Naive B cell (primary cell): ENCODE measurements around the gene MCTP1. TPM values are rescaled to one million over a fixed set of nuclear protein-coding genes. Genes with fewer than 3 reads are reported as not detected.

Source experiments
- ATAC-seq, 2 donors: fragments of 150-1000 bp; cut with Tn5 transposase; 2 replicates each; pipeline ENCODE4 v1.10.0; 2021; ENCODE audit warnings: low read depth in 2 of 2, mild to moderate bottlenecking in 2 of 2, moderate library complexity in 2 of 2
- DNase-seq: peaks from one replicate; pipeline ENCODE4 v3.0.0; 2022
- H3K27ac Mint-ChIP-seq, 6 donors: one replicate each; pipeline ENCODE4 v1.8.0; 2020 to 2022; ENCODE audit warnings: mild to moderate bottlenecking in 6 of 6, mixed read lengths in 6 of 6, moderate library complexity in 5 of 6, inconsistent platforms in 2 of 6
- H3K27me3 Mint-ChIP-seq, 3 donors: one replicate each; pipeline ENCODE4 v1.8.0; 2021 to 2022; ENCODE audit warnings: mixed read lengths in 3 of 3, mild to moderate bottlenecking in 1 of 3
- H3K36me3 Mint-ChIP-seq, 2 donors: one replicate each; pipeline ENCODE4 v1.8.0; 2020 to 2022; ENCODE audit warnings: mixed read lengths in 2 of 2, inconsistent platforms in 1 of 2, mild to moderate bottlenecking in 1 of 2
- H3K4me1 Mint-ChIP-seq, 3 donors: one replicate each; pipeline ENCODE4 v1.8.0; 2020 to 2022; ENCODE audit warnings: mixed read lengths in 3 of 3, inconsistent platforms in 1 of 3, mild to moderate bottlenecking in 1 of 3, moderate library complexity in 1 of 3
- H3K4me3 Mint-ChIP-seq, 8 donors: one replicate each; pipeline ENCODE4 v1.8.0; 2020 to 2022; ENCODE audit warnings: mild to moderate bottlenecking in 8 of 8, mixed read lengths in 8 of 8, moderate library complexity in 8 of 8, inconsistent platforms in 2 of 8
- H3K9me3 Mint-ChIP-seq, 7 donors: one replicate each; pipeline ENCODE4 v1.8.0; 2020 to 2022; ENCODE audit warnings: mixed read lengths in 7 of 7, mild to moderate bottlenecking in 5 of 7, inconsistent platforms in 2 of 7, moderate library complexity in 1 of 7
- polyA plus RNA-seq, 6 donors: library from polyadenylated mRNA; unstranded; fragments of 300-500 nt; fragmentation: Illumina TruSeq; gene quantifications; one replicate each; pipeline ENCODE4 v1.2.3, GENCODE V29; 2021; ENCODE audit warnings: low read depth in 6 of 6

Gene MCTP1
- polyA plus RNA-seq, 6 donors from 2014 or later, result 0.39 to 2.3 (median 0.81) TPM

DNA sequence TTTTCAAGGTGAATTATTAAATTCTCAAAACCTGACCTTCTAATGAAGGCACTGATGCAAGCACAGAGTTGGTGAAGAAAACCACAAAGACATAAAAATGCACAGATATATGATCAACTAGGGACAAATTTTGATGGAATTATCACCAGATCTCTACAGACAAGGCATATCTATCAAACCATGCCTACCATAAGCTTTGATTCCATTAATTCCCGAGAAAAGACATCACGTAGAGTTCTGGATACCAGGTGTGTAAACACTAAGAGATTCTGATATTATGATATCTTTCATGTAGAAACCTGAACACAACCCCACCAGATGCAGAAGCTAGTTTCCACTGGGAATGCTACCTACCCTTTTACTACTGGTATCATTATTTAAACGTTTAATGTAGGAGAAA lies 525.9 kb downstream of the MCTP1 start:
- DNase-seq (no peak), ATAC-seq (no peak)
- no peaks in the 10 kb centered on the region for H3K4me1 Mint-ChIP-seq
- no peak overlapping the region for H3K27ac Mint-ChIP-seq
- H3K4me3 Mint-ChIP-seq, result no peak overlapping the region
- no peaks in the 10 kb centered on the region for H3K36me3 Mint-ChIP-seq
- H3K9me3 Mint-ChIP-seq, result peaks cover 0 to 4% (median 0%) of the 10 kb centered on the region in 7 donors
- H3K27me3 Mint-ChIP-seq, result peaks cover 0 to 6% (median 0%) of the 10 kb centered on the region in 3 donors

DNA sequence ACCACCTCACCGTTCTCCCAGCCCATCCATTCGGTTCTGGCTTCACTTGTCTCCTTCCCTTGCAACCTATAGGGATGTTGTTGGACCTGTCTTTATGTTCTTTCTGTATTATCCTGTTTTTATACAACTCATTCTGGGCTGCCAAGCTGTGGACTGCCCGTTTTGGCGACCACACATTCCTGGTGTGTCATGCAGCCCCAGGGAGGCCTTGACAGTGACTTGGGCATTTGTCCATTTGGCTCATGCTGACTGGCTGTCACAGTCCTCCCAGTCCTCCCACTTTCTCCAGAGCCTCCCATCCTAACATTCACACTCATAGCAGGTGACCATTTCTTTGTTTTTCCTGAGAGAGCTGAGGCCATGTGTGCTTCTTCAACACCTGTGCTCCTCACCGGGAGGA lies 530.1 kb downstream of the MCTP1 start:
- no peak overlapping the region for H3K4me3 Mint-ChIP-seq
- no peak overlapping the region for H3K27ac Mint-ChIP-seq
- H3K27me3 Mint-ChIP-seq, result no peaks in the 10 kb centered on the region
- ATAC-seq (no peak), DNase-seq (no peak)
- H3K36me3 Mint-ChIP-seq, result no peaks in the 10 kb centered on the region
- H3K4me1 Mint-ChIP-seq, result no peaks in the 10 kb centered on the region
- H3K9me3 Mint-ChIP-seq, result no peaks in the 10 kb centered on the region

GRCh38 chr5:94751460-94751859 lies 533.4 kb downstream of the MCTP1 start:
- H3K27me3 Mint-ChIP-seq, result no peaks in the 10 kb centered on the region
- DNase-seq (no peak), ATAC-seq (no peak)
- peak overlapping the region in 1 of 6 donors; percentile 5 for H3K27ac Mint-ChIP-seq
- H3K4me1 Mint-ChIP-seq, result peaks cover 4 to 18% (median 18%) of the 10 kb centered on the region in 3 donors
- no peaks in the 10 kb centered on the region for H3K9me3 Mint-ChIP-seq
- H3K4me3 Mint-ChIP-seq, result peak overlapping the region in 1 of 8 donors; percentile 38
- no peaks in the 10 kb centered on the region for H3K36me3 Mint-ChIP-seq

- Mint-ChIP-seq H3K27ac (no peak overlapping the region), H3K9me3 (no peaks in the 10 kb centered on the region), H3K4me3 (no peak overlapping the region), H3K4me1 (peaks cover 8 to 26% (median 25%) of the 10 kb centered on the region in 3 donors), H3K27me3 (no peaks in the 10 kb centered on the region), H3K36me3 (no peaks in the 10 kb centered on the region)
- DNase-seq, result no peak
- ATAC-seq, result no peak
Observed at GRCh38 chr5:94750681-94751080, 534.2 kb downstream of the MCTP1 start.

DNA sequence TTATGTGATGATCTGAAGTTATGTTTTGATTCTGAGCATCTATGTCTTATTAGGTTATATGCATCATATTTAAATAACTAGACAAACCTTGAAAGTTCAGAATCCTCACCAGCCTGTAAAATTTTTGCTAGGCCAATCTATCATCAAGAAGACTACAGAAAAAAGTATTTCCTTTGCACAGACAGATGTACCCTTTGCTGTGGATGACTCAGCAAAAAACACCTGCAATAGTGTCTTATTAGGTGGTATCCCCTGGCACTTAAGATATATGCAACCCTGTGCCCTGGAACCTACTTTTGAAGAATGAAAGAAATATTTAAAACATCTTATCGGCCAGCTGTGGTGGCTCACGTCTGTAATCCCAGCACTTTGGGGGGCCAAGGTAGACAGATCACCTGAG lies 535.9 kb downstream of the MCTP1 start:
- H3K27me3 Mint-ChIP-seq, result no peaks in the 10 kb centered on the region
- peaks cover 8 to 34% (median 29%) of the 10 kb centered on the region in 3 donors for H3K4me1 Mint-ChIP-seq
- H3K9me3 Mint-ChIP-seq, result no peaks in the 10 kb centered on the region
- ATAC-seq, result no peak
- no peaks in the 10 kb centered on the region for H3K36me3 Mint-ChIP-seq
- H3K4me3 Mint-ChIP-seq, result no peak overlapping the region
- DNase-seq, result no peak
- no peak overlapping the region for H3K27ac Mint-ChIP-seq

- peaks cover 8 to 34% (median 29%) of the 10 kb centered on the region in 3 donors for H3K4me1 Mint-ChIP-seq
- ATAC-seq (no peak), DNase-seq (no peak)
- no peaks in the 10 kb centered on the region for H3K36me3 Mint-ChIP-seq
- H3K27me3 Mint-ChIP-seq, result no peaks in the 10 kb centered on the region
- peak overlapping the region in 1 of 6 donors; percentile 32 for H3K27ac Mint-ChIP-seq
- no peaks in the 10 kb centered on the region for H3K9me3 Mint-ChIP-seq
- H3K4me3 Mint-ChIP-seq, result no peak overlapping the region
Observed at GRCh38 chr5:94748212-94748611, 536.7 kb downstream of the MCTP1 start.

DNA sequence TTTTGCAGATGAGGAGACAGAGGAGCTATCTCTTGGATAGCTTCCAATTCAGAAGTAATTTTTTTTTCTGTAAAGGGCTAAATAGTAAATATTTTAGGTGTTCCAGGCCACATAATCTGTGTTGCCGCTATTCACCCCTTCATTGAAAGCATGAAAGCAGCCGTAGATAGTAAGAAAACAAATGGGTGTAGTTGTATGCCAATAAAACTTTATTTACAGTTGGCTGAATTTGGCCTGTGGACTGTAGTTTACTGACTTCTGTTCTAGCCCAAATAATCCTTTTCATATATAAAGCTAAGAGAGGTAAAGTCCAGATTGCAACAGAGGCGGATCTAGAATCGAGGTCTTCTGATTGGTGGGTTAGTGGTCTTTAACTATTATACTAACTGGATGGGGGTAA lies 537.5 kb downstream of the MCTP1 start:
- peak overlapping the region in 1 of 6 donors; percentile 40 for H3K27ac Mint-ChIP-seq
- H3K36me3 Mint-ChIP-seq, result no peaks in the 10 kb centered on the region
- no peak for ATAC-seq
- peaks cover 8 to 34% (median 29%) of the 10 kb centered on the region in 3 donors for H3K4me1 Mint-ChIP-seq
- DNase-seq, result no peak
- no peak overlapping the region for H3K4me3 Mint-ChIP-seq
- no peaks in the 10 kb centered on the region for H3K27me3 Mint-ChIP-seq
- no peaks in the 10 kb centered on the region for H3K9me3 Mint-ChIP-seq

DNA sequence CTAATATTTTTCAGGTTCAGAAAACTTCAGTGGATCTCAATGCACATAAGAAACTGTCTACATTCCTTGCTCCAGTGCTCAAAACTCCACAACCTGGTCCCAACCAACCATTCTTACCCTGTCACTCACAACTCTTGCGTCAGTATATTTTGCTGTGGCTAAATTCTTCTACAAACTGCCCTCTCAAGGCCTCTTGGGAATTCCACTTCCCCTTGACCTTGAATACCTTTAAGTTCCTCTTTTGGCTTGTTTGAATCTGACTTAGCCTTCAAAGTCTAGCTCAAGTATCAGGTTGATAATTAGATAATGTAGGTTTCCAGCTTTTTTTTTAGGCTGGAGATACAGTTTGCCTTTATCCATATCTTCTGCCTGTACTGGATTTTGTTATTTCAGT lies 538.2 kb downstream of the MCTP1 start:
- H3K9me3 Mint-ChIP-seq, result no peaks in the 10 kb centered on the region
- ATAC-seq (peak; percentile 87 to 90), DNase-seq (peak; percentile 46)
- H3K27me3 Mint-ChIP-seq, result no peaks in the 10 kb centered on the region
- peaks cover 8 to 34% (median 29%) of the 10 kb centered on the region in 3 donors for H3K4me1 Mint-ChIP-seq
- peak overlapping the region in 2 of 8 donors; percentile 2 to 48 for H3K4me3 Mint-ChIP-seq
- peak overlapping the region in 1 of 6 donors; percentile 64 for H3K27ac Mint-ChIP-seq
- no peaks in the 10 kb centered on the region for H3K36me3 Mint-ChIP-seq

- Mint-ChIP-seq H3K4me1 (peaks cover 8 to 34% (median 29%) of the 10 kb centered on the region in 3 donors), H3K27me3 (no peaks in the 10 kb centered on the region), H3K4me3 (peak overlapping the region in 2 of 8 donors; percentile 22 to 48), H3K36me3 (no peaks in the 10 kb centered on the region), H3K27ac (peak overlapping the region in 3 of 6 donors; percentile 21 to 82 (median 64)), H3K9me3 (no peaks in the 10 kb centered on the region)
- DNase-seq, result no peak
- ATAC-seq, result peak; percentile 36 to 51
Observed at GRCh38 chr5:94745786-94746730, 538.8 kb downstream of the MCTP1 start.

- Mint-ChIP-seq H3K27me3 (no peaks in the 10 kb centered on the region), H3K4me3 (peak overlapping the region in 1 of 8 donors; percentile 6), H3K4me1 (peaks cover 8 to 34% (median 29%) of the 10 kb centered on the region in 3 donors), H3K36me3 (no peaks in the 10 kb centered on the region), H3K9me3 (no peaks in the 10 kb centered on the region), H3K27ac (no peak overlapping the region)
- ATAC-seq, result no peak
- no peak for DNase-seq
Observed at GRCh38 chr5:94744906-94745305, 540.0 kb downstream of the MCTP1 start.

DNA sequence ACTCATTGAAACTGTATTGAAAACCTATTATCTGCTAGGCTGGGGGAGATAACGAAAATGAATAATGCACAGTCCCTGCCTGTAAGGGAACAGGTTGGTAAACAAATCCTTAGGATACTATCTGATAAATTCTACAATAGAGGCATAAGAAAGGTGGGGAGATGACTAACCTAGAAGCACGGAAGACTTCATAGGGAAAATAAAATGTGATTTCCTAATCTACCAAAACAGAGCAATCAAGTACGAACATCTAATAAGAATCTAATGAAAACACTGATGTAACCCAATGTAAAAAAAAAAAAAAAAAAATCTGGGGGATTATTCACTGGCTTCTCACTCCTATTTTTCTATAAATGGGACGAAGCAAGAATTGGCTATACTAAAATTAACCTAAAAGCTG lies 542.0 kb downstream of the MCTP1 start:
- DNase-seq (no peak), ATAC-seq (no peak)
- no peaks in the 10 kb centered on the region for H3K9me3 Mint-ChIP-seq
- H3K4me3 Mint-ChIP-seq, result no peak overlapping the region
- H3K36me3 Mint-ChIP-seq, result no peaks in the 10 kb centered on the region
- H3K27me3 Mint-ChIP-seq, result no peaks in the 10 kb centered on the region
- H3K27ac Mint-ChIP-seq, result peak overlapping the region in 1 of 6 donors; percentile 8
- H3K4me1 Mint-ChIP-seq, result peaks cover 8 to 26% (median 22%) of the 10 kb centered on the region in 3 donors

DNA sequence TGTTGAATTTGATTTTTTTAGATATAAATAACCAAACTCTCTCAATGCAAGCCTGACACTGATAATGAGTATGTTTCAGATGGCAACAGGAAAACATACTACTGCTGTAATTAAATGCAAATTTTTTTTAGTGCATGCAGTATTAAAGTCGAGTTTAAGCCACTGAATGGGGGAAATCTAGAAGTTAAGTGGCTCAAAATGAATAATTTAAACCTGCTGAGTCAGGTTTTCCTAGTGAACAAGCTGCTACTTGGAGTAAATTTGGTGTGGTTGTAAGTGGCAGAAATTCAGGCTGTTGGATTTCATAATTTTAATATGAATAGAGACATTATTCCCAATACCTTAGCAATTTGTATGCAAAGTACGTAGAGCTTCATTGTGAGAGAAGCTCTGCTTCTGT lies 544.6 kb downstream of the MCTP1 start:
- H3K4me3 Mint-ChIP-seq, result no peak overlapping the region
- no peaks in the 10 kb centered on the region for H3K9me3 Mint-ChIP-seq
- H3K27ac Mint-ChIP-seq, result no peak overlapping the region
- H3K36me3 Mint-ChIP-seq, result no peaks in the 10 kb centered on the region
- DNase-seq (no peak), ATAC-seq (no peak)
- no peaks in the 10 kb centered on the region for H3K27me3 Mint-ChIP-seq
- peaks cover 0 to 6% (median 5%) of the 10 kb centered on the region in 3 donors for H3K4me1 Mint-ChIP-seq

DNA sequence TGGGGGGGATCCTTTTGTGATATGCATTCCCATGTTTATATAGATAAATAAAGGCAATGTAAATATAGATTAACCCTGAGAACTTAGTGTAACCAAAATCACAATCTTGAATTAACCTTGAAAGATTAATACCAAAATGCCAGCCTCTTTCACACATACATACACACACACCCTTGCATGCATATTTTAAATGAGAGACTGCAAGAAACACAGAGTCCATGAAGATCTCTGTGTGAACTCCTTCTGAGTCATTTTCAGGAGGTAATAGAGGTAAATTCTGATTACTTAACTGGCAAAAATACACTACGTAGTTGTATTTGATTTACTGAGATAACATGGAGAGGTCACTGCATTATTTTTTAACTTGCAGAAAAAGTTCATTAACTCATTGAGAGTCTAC lies 548.4 kb downstream of the MCTP1 start:
- Mint-ChIP-seq H3K27ac (peak overlapping the region in 1 of 6 donors; percentile 44), H3K4me3 (no peak overlapping the region), H3K27me3 (no peaks in the 10 kb centered on the region)

GRCh38 chr5:94731471-94731870 lies 553.4 kb downstream of the MCTP1 start:
- ATAC-seq (no peak), DNase-seq (no peak)
- Mint-ChIP-seq H3K27ac (no peak overlapping the region), H3K4me1 (no peaks in the 10 kb centered on the region), H3K36me3 (no peaks in the 10 kb centered on the region), H3K4me3 (no peak overlapping the region), H3K9me3 (no peaks in the 10 kb centered on the region), H3K27me3 (no peaks in the 10 kb centered on the region)

More for the DNA sequence above, 548.4 kb downstream of the MCTP1 start:
- peaks cover 0 to 3% (median 0%) of the 10 kb centered on the region in 3 donors for H3K4me1 Mint-ChIP-seq
- no peaks in the 10 kb centered on the region for H3K9me3 Mint-ChIP-seq
- H3K36me3 Mint-ChIP-seq, result no peaks in the 10 kb centered on the region
- no peak for DNase-seq
- no peak for ATAC-seq
